C1 segment of cervical spinal cord (tissue), 14 donors: ENCODE results near the gene MGRN1.

Experiments
- DNase-seq, 14 donors: peaks; one replicate each; lab custom pipeline; 2025; lab: John Stamatoyannopoulos, UW

Gene MGRN1

GRCh38 chr16:4603624-4604170 is 20.9 kb upstream of the MGRN1 start:
- no peak for DNase-seq

- no peak for DNase-seq
Observed at GRCh38 chr16:4604401-4604800, 20.2 kb upstream of the MGRN1 start.

- DNase-seq = no peak
Observed at GRCh38 chr16:4606354-4606753, 18.3 kb upstream of the MGRN1 start.

- DNase-seq = no peak
Observed at GRCh38 chr16:4607841-4608703, 16.6 kb upstream of the MGRN1 start.

- no peak for DNase-seq
Observed at GRCh38 chr16:4608704-4608980, 16.0 kb upstream of the MGRN1 start.

GRCh38 chr16:4609200-4610010 is 15.2 kb upstream of the MGRN1 start:
- no peak for DNase-seq

GRCh38 chr16:4610011-4611005 is 14.3 kb upstream of the MGRN1 start:
- no peak for DNase-seq

- no peak for DNase-seq
Observed at GRCh38 chr16:4611337-4612021, 13.1 kb upstream of the MGRN1 start.

GRCh38 chr16:4612474-4612931 is 12.1 kb upstream of the MGRN1 start:
- DNase-seq = no peak

- no peak for DNase-seq
Observed at GRCh38 chr16:4612977-4613635, 11.5 kb upstream of the MGRN1 start.

- peak in 1 of 14 donors; percentile 17 for DNase-seq
Observed at GRCh38 chr16:4613636-4614570, 10.7 kb upstream of the MGRN1 start.

GRCh38 chr16:4614571-4615383 is 9.8 kb upstream of the MGRN1 start, which contains the start of gene UBALD1:
Gene UBALD1 (minus strand): TSS chr16:4614888. CDS start chr16:4614797, 91 bp downstream.
- peak in 13 of 14 donors; percentile 21 to 85 (median 64) for DNase-seq

GRCh38 chr16:4615384-4616046 is 9.1 kb upstream of the MGRN1 start:
- DNase-seq = peak in 2 of 14 donors; percentile 44 to 63

GRCh38 chr16:4616047-4616811 is 8.4 kb upstream of the MGRN1 start:
- peak; percentile 91 to 100 (median 99) for DNase-seq

GRCh38 chr16:4617880-4618279 is 6.7 kb upstream of the MGRN1 start:
- DNase-seq = no peak

GRCh38 chr16:4618645-4619418 is 5.8 kb upstream of the MGRN1 start:
- DNase-seq = no peak
